ENCODE data around the gene TUBGCP4.
"Not testable (repeated sequence)": the region's sequence is repeated elsewhere in the genome, so short reads cannot be mapped to it uniquely, and the experiment has no call there.

TUBGCP4 gene

GRCh38 chr15:43376017-43376705 is 5.3 kb downstream of the TUBGCP4 start:
- no peak for DNase-seq (ENCODE audit: extremely low read depth, low read depth)
- TF ChIP-seq CTCF (IDR thresholded peaks at IDR 0.05; ENCODE audit: low read depth, low read length): peak; percentile 80

GRCh38 chr15:43378601-43379000 is 7.7 kb downstream of the TUBGCP4 start:
- TF ChIP-seq CTCF (IDR thresholded peaks at IDR 0.05; ENCODE audit: low read depth, low read length): no peak

GRCh38 chr15:43382310-43382709 is 11.4 kb downstream of the TUBGCP4 start:
- no peak for TF ChIP-seq CTCF (IDR thresholded peaks at IDR 0.05; ENCODE audit: low read depth, low read length)
- DNase-seq (ENCODE audit: extremely low read depth, low read depth): no peak

More at GRCh38 chr15:43378601-43379000, 7.7 kb downstream of the TUBGCP4 start:
- no peak for DNase-seq (ENCODE audit: extremely low read depth, low read depth)

- no peak for TF ChIP-seq CTCF (IDR thresholded peaks at IDR 0.05; ENCODE audit: low read depth, low read length)
Observed at GRCh38 chr15:43383070-43383469, 12.2 kb downstream of the TUBGCP4 start.

GRCh38 chr15:43390723-43391122 is 19.8 kb downstream of the TUBGCP4 start:
- no peak for TF ChIP-seq CTCF (IDR thresholded peaks at IDR 0.05; ENCODE audit: low read depth, low read length)
- DNase-seq (ENCODE audit: extremely low read depth, low read depth): no peak

More at GRCh38 chr15:43383070-43383469, 12.2 kb downstream of the TUBGCP4 start:
- no peak for DNase-seq (ENCODE audit: extremely low read depth, low read depth)

- DNase-seq (ENCODE audit: extremely low read depth, low read depth): not testable (repeated sequence)
Observed at GRCh38 chr15:43393592-43393991, 22.7 kb downstream of the TUBGCP4 start.

- TF ChIP-seq CTCF (IDR thresholded peaks at IDR 0.05; ENCODE audit: low read depth, low read length): no peak
- no peak for DNase-seq (ENCODE audit: extremely low read depth, low read depth)
Observed at GRCh38 chr15:43402255-43402654, 31.4 kb downstream of the TUBGCP4 start.

- no peak for DNase-seq (ENCODE audit: extremely low read depth, low read depth)
- no peak for TF ChIP-seq CTCF (IDR thresholded peaks at IDR 0.05; ENCODE audit: low read depth, low read length)
Observed at GRCh38 chr15:43403616-43404015, 32.7 kb downstream of the TUBGCP4 start.
